CD1c-positive myeloid dendritic cell (primary cell): ENCODE data around the gene SORCS2.

ENCODE experiments used
- DNase-seq: peaks from one replicate; pipeline ENCODE4 v3.0.0-alpha.2; 2016; ENCODE audit errors: extremely low spot score

SORCS2 gene

GRCh38 chr4:7186031-7186430 is 6.3 kb upstream of the SORCS2 start:
- no peak for DNase-seq

- DNase-seq, result no peak
Measured at GRCh38 chr4:7186516-7187167, 5.7 kb upstream of the SORCS2 start.

- no peak for DNase-seq
Measured at GRCh38 chr4:7187168-7187535, 5.2 kb upstream of the SORCS2 start.

GRCh38 chr4:7187691-7188090 is 4.6 kb upstream of the SORCS2 start:
- DNase-seq, result no peak

- DNase-seq, result no peak
Measured at GRCh38 chr4:7189066-7189465, 3.3 kb upstream of the SORCS2 start.

GRCh38 chr4:7189475-7190277 is 2.7 kb upstream of the SORCS2 start:
- no peak for DNase-seq

GRCh38 chr4:7190278-7190594 is 2.1 kb upstream of the SORCS2 start:
- no peak for DNase-seq

GRCh38 chr4:7190691-7191545 is 1.4 kb upstream of the SORCS2 start:
- no peak for DNase-seq

GRCh38 chr4:7191546-7192251 is 639 bp upstream of the SORCS2 start:
- no peak for DNase-seq

- no peak for DNase-seq
Measured at GRCh38 chr4:7193030-7193958, 956 bp downstream of the SORCS2 start.

GRCh38 chr4:7194251-7195140 is 2.2 kb downstream of the SORCS2 start:
- no peak for DNase-seq

- no peak for DNase-seq
Measured at GRCh38 chr4:7195141-7195515, 2.8 kb downstream of the SORCS2 start.

- no peak for DNase-seq
Measured at GRCh38 chr4:7195546-7196287, 3.4 kb downstream of the SORCS2 start.

GRCh38 chr4:7196288-7196651 is 3.9 kb downstream of the SORCS2 start:
- no peak for DNase-seq

GRCh38 chr4:7196736-7197135 is 4.4 kb downstream of the SORCS2 start:
- no peak for DNase-seq

GRCh38 chr4:7197910-7198309 is 5.6 kb downstream of the SORCS2 start:
- DNase-seq, result no peak

GRCh38 chr4:7198440-7199128 is 6.2 kb downstream of the SORCS2 start:
- no peak for DNase-seq

GRCh38 chr4:7199129-7199725 is 6.9 kb downstream of the SORCS2 start:
- no peak for DNase-seq
